HK-2 (cell line): ENCODE results near the gene OR6C65.
"Not testable (repeated sequence)": the region's sequence is repeated elsewhere in the genome, so short reads cannot be mapped to it uniquely, and the experiment has no call there.

Experiments used
- DNase-seq: peaks from one replicate; pipeline ENCODE4 v3.0.0-alpha.2; 2018; ENCODE audit not compliant: unreplicated experiment

OR6C65 gene

DNA sequence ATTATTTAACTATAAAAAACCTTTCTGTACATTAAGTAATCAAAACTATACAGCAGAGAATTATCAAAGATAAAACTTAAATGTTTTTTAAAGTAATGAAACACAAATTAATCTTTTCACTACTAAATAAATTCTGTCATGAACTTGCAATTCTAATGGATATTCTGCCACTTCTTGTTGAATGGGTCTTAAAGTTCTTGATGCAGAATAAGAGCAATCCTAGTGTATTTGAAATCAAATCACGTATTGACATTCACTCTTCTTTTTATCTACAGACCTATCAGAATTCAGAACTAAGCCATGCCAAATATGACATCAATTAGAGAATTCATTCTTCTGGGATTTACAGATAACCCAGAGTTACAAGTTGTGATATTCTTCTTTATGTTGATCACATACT lies at the start of gene OR6C65:
OR6C65 (plus strand) TSS at position 301 of the 400 bp plus-strand sequence; CDS start at position 301, 0 bp downstream.
- no peak for DNase-seq

- DNase-seq = not testable (repeated sequence)
Measured at GRCh38 chr12:55355338-55355737, 45.0 kb upstream of the OR6C65 start.

DNA sequence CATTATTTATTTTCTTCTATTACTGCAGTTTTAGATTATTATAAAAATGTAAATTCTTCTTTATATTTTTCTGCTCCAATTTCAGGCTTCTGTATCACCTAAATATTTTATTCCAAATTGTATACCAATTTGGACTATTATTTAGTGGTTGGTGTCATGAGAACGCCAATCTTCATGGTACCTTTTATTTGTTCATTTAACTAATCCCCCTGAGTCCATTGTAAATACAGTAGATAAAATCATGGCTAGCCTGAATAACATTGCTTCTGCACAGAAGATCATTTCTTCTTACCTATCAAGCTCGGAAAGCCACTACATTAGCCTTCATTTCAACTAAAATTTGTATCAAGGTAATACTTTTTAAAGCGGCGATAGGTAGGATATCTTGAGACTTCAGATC lies 37.7 kb upstream of the OR6C65 start, which contains the start of gene OR6C75:
OR6C75 (plus strand) TSS at position 301 of the 400 bp plus-strand sequence. CDS start 2,136 bp downstream, outside the sequence.
- DNase-seq = no peak

GRCh38 chr12:55365086-55365485 lies 35.2 kb upstream of the OR6C65 start:
- no peak for DNase-seq

- DNase-seq = no peak
Measured at GRCh38 chr12:55372521-55372920, 27.8 kb upstream of the OR6C65 start.

DNA sequence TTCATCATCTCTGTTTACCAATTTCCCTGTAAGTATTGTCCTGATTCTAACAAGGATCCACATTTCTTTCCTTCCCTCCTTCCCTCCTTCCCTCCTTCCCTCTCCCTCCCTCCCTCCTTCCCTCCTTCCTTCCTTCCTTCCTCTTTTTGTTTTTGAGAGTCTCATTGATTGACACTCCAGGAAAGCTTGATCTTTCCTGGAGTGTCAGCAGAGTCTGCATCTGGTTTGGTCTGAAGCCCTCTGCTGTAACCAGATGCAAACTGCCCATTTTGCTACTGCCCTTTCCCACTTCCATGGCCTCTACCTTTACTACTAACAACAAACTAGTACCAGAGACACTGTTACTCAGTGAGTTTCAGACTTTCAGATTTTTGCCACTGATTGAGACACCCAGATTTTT lies 14.4 kb upstream of the OR6C65 start:
- DNase-seq = no peak

GRCh38 chr12:55392032-55392795 lies 8.1 kb upstream of the OR6C65 start:
- no peak for DNase-seq

- DNase-seq = no peak
Measured at GRCh38 chr12:55396326-55396725, 4.0 kb upstream of the OR6C65 start.

- no peak for DNase-seq
Measured at GRCh38 chr12:55407866-55408265, 7.5 kb downstream of the OR6C65 start.

- not testable (repeated sequence) for DNase-seq
Measured at GRCh38 chr12:55409133-55409532, 8.8 kb downstream of the OR6C65 start.

DNA sequence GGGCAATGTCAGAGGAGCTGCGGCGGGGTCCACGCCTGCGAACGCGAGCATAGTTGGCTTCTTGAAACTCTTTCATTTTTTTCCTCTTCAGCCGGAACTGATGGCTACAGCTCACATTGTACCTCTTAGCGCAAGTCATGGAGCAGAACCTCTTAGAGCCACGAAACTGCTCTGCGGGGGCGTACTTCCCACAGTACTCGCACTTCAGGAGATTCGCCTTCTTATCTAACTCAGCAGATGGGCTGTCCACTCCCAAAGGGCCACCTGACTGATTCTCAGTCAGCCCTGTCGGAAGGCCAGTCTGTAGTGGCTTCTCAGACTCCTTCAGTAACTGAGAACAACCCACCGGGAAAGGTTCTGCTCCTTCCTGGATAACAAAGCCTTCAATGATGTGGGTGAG lies 11.8 kb downstream of the OR6C65 start:
- DNase-seq = not testable (repeated sequence)

GRCh38 chr12:55413498-55414388 lies 13.4 kb downstream of the OR6C65 start:
- DNase-seq = not testable (repeated sequence)

DNA sequence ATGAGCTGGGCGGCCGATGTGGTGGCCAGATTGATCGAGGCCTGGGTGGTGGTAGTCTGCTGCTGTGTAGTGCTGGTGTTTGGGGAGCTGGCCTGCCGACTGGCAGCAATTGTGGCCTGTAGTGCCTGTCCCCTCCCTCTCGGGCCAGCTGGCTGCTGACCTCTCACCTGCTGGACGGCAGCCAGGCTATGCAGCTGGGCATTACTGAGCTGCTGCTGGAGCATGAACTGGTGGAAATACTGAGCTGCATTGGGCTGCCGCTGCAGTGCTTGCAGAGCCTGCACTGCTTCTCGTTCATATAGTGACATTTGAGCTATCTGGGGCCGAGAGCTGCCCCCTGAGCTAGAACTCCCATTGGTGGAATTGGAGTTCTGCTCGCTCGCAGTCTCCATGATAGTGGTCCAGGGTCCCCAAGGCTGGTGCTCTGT lies 14.1 kb downstream of the OR6C65 start:
- DNase-seq = not testable (repeated sequence)

GRCh38 chr12:55414889-55415288 lies 14.6 kb downstream of the OR6C65 start:
- not testable (repeated sequence) for DNase-seq

DNA sequence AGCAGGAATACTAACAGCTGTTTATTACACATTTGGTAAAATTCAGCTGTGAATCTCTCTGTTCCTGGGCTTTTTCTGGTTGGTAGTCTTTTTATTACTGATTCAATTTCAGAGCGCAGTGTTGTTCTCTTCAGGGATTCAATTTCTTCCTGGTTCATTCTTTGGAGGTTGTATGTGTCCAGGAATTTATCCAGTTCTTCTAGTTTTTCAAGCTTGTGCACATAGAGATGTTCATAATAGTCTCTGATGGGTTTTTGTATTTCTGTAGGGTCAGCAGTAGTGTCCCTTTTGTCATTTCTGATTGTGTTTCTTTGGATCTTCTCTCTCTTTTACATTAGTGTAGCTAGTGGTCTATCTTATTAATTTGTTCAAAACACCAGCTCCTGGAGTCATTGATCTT lies 16.6 kb downstream of the OR6C65 start:
- DNase-seq = no peak

GRCh38 chr12:55420307-55420962 lies 20.1 kb downstream of the OR6C65 start:
- no peak for DNase-seq

DNA sequence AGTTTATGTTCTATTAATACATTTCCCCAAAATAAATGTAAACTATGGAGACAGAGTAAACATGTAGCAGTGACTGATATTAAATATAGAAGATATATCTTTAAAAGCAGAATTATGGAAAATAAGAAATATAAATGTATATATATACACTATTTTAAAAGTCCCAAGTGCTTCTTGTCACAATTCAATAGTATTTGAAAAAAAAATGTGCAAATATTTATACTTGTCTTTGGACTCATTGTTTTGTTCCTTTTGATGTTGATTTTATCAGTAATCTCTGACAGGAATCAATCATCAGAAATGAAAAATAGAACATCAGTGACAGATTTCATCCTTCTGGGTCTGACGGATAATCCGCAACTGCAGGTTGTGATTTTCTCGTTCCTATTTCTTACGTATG lies 25.6 kb downstream of the OR6C65 start, which contains the start of gene OR6C76:
OR6C76 (plus strand) TSS at position 301 of the 400 bp plus-strand sequence; CDS start at position 301, 0 bp downstream.
- DNase-seq = no peak

DNA sequence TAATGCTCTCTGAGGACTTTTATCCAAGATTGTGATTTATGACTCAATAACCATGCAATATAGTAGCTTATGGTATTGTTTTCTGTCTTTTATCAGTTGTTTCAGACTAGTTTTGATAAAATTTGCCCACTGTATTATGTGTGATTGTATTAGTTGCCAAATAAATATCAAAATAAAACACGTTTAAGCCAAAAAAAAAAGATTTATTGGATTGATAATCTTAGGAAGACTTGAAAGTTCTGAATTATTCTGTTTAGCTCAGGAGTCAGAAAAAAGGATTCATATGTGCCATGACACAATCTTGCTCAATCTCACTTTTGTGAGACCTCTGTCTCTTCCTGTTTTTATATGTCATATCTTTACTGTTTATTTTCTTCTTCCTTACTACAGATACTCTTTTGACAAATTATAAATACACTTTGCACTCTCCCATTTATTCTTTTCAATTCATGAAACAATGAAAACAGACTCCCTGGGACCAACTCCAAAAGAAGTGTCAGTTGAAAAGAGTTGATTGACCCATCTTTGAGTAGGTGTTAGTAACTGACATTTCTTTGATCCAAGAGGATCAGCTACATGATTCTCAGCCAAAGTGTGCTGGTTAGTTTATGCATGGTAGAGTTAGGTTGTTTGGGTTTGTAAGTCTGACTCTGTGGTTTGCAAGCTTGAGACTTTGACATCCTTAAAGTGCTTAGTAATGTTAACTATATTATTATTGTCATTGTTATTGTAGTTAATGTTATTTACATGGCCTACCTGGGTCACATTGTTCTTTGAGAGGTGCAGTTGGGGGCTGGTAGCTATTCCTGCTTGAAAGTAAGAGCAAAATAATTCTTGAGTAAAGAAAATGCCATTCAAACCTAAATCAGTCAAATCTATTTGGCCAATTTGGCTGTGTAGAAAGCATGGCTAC lies 28.3 kb downstream of the OR6C65 start:
- DNase-seq = no peak

GRCh38 chr12:55441233-55441632 lies 40.9 kb downstream of the OR6C65 start:
- not testable (repeated sequence) for DNase-seq

DNA sequence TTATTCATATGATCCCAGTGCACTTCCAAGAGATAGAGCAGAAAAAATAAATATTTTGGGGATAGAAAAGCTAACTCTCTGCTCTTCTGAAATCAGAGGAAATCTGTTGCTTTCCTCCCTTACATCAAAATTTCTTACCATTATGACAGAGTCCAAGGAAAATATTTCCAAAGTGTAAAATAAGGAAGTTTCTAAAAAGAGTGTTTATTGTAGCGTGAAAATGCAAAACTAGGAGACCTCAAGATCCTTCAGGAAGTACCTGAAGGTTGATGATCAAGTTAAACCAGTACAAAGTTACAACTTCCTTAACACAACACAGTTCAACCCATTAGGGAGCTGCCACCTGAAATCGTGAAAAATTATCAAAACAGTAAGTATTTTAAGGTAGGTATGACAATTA lies 43.4 kb downstream of the OR6C65 start, which contains the start of gene OR6C2:
OR6C2 (plus strand) TSS at position 301 of the 400 bp plus-strand sequence. CDS start 8,138 bp downstream, outside the sequence.
- DNase-seq = no peak

DNA sequence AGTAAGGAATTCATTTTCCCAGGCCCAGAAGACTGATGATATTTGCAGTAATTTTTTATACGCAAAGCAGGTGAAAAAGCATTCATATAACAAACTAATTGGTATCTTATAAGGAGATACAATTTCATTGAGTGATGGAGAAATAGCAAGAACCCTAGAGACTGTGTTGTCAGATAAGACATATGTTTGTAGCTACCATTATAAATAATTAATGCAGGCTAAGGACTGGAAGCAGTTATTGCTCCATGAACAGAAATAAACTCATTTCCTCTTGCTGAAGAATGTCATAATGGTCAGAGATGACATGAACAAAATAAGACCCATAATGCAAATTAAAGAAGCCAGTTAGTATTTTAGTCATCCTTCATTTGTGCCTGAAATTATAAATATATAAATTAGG lies 45.0 kb downstream of the OR6C65 start:
- DNase-seq = no peak
